Measurements from ENCODE around the gene TMSB4X. TPM values are rescaled to one million over a fixed set of nuclear protein-coding genes. Genes with fewer than 3 reads are reported as not detected.

The TMSB4X gene
- polyA plus RNA-seq, 1 donor (not counting 4 experiments of a cell fraction or from before 2014, with no cell fraction given), result 2,500 TPM

- no peaks in the 10 kb centered on the region for H3K27me3 ChIP-seq (ENCODE audit: control insufficient read depth, extremely low read depth, insufficient read depth, low read length)
- no peak overlapping the region for H2AFZ ChIP-seq (ENCODE audit: control insufficient read depth, low read length)
- H3K4me3 ChIP-seq (ENCODE audit: control insufficient read depth in 2 of 3, extremely low read depth in 1 of 3, insufficient read depth in 2 of 3, low read depth in 1 of 3, low read length in 3 of 3), result no peak overlapping the region
- H3K9ac ChIP-seq (ENCODE audit: control insufficient read depth, extremely low read depth, insufficient read depth, low read length), result no peak overlapping the region
- peaks cover 33% of the 10 kb centered on the region for H3K4me1 ChIP-seq (ENCODE audit: control insufficient read depth, extremely low read depth, insufficient read depth, low read length)
- H4K20me1 ChIP-seq (ENCODE audit: control insufficient read depth, extremely low read depth, insufficient read depth, low read length), result no peaks in the 10 kb centered on the region
- TF ChIP-seq EZH2 (IDR thresholded peaks at IDR 0.05; ENCODE audit: low read length) (no peak), CTCF (optimal IDR thresholded peaks at IDR 0.05 in 1 of 3, IDR thresholded peaks at IDR 0.05 in 1 of 3, conservative IDR thresholded peaks at IDR 0.05 in 1 of 3; ENCODE audit: extremely low read depth in 1 of 3, insufficient read depth in 2 of 3, low read length in 3 of 3) (no peak)
- no peak for DNase-seq (ENCODE audit: low read depth, low spot score)
- dilution Hi-C loops (cut with MboI; ENCODE audit: extremely low pct_ligation_motif_present, low sequenced_read_pairs), result no loop called here
- H3K4me2 ChIP-seq (ENCODE audit: control insufficient read depth, extremely low read depth, insufficient read depth, low read depth, low read length), result no peak overlapping the region
- no peaks in the 10 kb centered on the region for H3K79me2 ChIP-seq (ENCODE audit: control insufficient read depth, insufficient read depth, low read length)
- no peaks in the 10 kb centered on the region for H3K36me3 ChIP-seq (ENCODE audit: control insufficient read depth in 2 of 2, extremely low read depth in 1 of 2, insufficient read depth in 2 of 2, low read length in 2 of 2)
- no peak for FAIRE-seq
- H3K9me3 ChIP-seq (ENCODE audit: control insufficient read depth, low read depth, low read length), result no peaks in the 10 kb centered on the region
- H3K27ac ChIP-seq (ENCODE audit: control insufficient read depth, insufficient read depth, low read length), result no peak overlapping the region
- H3K9me1 ChIP-seq (ENCODE audit: control insufficient read depth, extremely low read depth, insufficient read depth, low read length), result no peaks in the 10 kb centered on the region
These were observed 31.0 kb downstream of the TMSB4X start for GRCh38 chrX:13005661-13006473.

- no peaks in the 10 kb centered on the region for H3K9me3 ChIP-seq (ENCODE audit: control insufficient read depth, low read depth, low read length)
- no peaks in the 10 kb centered on the region for H4K20me1 ChIP-seq (ENCODE audit: control insufficient read depth, extremely low read depth, insufficient read depth, low read length)
- DNase-seq (ENCODE audit: low read depth, low spot score), result no peak
- H3K79me2 ChIP-seq (ENCODE audit: control insufficient read depth, insufficient read depth, low read length), result no peaks in the 10 kb centered on the region
- no peak overlapping the region for H2AFZ ChIP-seq (ENCODE audit: control insufficient read depth, low read length)
- no peaks in the 10 kb centered on the region for H3K36me3 ChIP-seq (ENCODE audit: control insufficient read depth in 2 of 2, extremely low read depth in 1 of 2, insufficient read depth in 2 of 2, low read length in 2 of 2)
- peaks cover 28% of the 10 kb centered on the region for H3K4me1 ChIP-seq (ENCODE audit: control insufficient read depth, extremely low read depth, insufficient read depth, low read length)
- no peak overlapping the region for H3K4me2 ChIP-seq (ENCODE audit: control insufficient read depth, extremely low read depth, insufficient read depth, low read depth, low read length)
- H3K27me3 ChIP-seq (ENCODE audit: control insufficient read depth, extremely low read depth, insufficient read depth, low read length), result no peaks in the 10 kb centered on the region
- H3K27ac ChIP-seq (ENCODE audit: control insufficient read depth, insufficient read depth, low read length), result no peak overlapping the region
- no peak overlapping the region for H3K9ac ChIP-seq (ENCODE audit: control insufficient read depth, extremely low read depth, insufficient read depth, low read length)
- no peak overlapping the region for H3K4me3 ChIP-seq (ENCODE audit: control insufficient read depth in 2 of 3, extremely low read depth in 1 of 3, insufficient read depth in 2 of 3, low read depth in 1 of 3, low read length in 3 of 3)
- dilution Hi-C loops (cut with MboI; ENCODE audit: extremely low pct_ligation_motif_present, low sequenced_read_pairs), result no loop called here
- FAIRE-seq, result no peak
- H3K9me1 ChIP-seq (ENCODE audit: control insufficient read depth, extremely low read depth, insufficient read depth, low read length), result no peaks in the 10 kb centered on the region
- TF ChIP-seq EZH2 (IDR thresholded peaks at IDR 0.05; ENCODE audit: low read length), result no peak
- no peak for TF ChIP-seq CTCF (optimal IDR thresholded peaks at IDR 0.05 in 1 of 3, IDR thresholded peaks at IDR 0.05 in 1 of 3, conservative IDR thresholded peaks at IDR 0.05 in 1 of 3; ENCODE audit: extremely low read depth in 1 of 3, insufficient read depth in 2 of 3, low read length in 3 of 3)
These were observed 32.7 kb downstream of the TMSB4X start for GRCh38 chrX:13007519-13008188.
